NCI-H2081 treated with DMSO at 0.1 percent for 48 hours (cell line): ENCODE measurements around the gene TROAP.

Experiments
- DNase-seq: peaks from one replicate; lab custom pipeline; 2025; lab: John Stamatoyannopoulos, UW

TROAP gene

DNA sequence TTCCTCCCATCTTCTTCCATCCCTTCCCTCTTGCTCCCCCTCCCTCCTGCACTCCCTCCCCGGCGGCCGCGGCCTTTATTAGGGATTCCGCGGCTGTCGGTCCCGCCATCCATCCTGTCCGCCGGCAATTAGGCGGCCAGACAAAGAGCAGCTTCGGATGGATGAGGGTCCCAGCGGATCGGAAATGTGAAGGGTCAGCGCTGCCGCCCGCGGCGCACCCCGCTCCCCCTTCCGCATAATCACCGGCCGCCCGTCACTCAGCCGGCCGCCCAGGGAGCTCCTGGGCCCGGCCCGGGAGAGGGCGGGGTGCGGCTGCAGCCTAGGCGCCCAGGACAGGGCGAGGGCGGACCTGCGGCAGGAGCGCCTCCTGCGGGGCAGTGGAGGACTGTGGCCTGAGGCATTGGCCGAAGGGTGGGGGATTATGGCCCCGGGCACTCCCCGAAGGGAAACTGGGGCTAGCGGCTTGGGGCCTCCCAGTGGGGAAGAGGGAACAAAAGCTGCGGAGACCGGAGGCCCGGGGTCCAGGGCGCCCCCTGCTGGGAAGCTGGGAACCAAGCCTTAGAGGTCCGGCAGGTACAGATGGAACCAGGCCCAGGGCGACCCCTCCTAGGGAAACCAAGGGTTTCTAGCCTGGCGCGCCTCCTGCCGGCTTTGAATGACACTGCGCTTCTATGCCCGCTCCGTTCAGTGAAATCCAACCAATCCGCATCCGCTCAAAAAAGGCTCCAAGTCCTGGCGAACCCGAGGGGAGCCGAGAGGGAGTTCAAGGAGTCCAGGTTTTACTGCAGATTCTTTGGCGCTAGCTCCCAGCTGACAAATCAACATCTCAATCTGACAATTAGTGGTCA lies 19.2 kb downstream of the TROAP start:
- DNase-seq, result peak; percentile 52

DNA sequence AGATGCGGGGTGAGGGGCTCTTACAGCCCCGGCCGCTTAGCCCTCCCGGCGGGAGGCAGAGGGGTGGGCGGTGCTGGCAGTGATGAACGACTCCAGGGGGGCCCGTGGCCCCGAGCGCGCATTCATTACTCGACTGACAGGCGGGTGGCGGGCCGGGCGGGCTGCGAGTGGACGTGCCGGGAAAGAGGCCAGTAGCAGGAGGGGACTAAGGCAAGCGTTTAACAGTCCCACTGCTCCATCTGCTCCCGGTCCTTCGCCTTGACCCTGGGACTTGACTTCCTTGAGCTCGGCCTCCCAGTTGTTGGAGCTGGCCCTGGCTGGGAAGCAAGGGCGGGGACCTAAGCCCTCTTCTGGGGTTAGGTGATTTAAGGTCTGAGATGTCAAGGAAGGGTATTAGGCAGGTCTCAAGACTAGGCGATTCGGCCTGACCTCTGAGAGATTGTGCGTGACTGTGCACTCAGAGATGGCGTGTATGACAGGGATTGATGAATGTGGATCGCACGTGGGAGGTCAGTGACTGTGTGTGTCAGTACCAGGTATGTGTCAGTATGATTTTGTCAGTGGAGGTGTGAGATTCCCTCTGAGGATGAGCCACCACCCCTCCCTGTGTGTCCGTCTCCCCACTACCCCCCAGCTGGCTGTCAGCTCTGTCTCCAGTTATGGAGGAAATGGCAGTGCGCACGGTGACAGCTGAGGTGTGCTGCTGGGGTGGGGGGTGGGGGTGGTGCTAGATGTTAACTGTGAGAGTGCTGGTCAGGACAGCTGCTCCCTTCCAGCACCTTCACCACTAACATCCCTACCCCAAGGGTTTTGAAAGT lies 20.1 kb downstream of the TROAP start:
- no peak for DNase-seq

DNA sequence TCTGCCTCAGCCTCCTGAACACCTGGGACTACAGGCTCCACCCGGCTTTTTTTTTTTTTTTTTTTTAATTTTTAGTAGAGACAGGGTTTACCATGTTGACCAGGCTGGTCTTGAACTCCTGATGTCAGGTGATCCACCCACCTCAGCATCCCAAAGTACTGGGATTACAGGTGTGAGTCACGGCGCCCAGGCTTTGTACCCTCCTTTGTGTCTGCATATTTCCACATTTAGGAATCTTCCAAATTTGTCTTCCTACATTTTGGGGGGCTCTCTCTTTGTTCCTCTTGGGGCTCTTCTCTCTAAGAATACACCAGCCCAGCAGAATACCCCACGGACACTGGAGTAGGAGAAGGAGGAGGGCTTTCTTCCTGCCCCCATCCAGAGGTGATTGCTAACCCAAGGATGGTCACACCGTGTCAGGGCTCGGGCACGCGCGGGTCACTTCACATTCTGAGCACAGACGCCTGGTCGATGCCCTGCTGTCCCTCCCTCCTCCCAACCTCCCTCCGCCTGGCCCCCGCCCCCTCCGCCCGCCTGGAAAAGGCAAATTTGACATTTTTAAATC lies 21.5 kb downstream of the TROAP start:
- no peak for DNase-seq

DNA sequence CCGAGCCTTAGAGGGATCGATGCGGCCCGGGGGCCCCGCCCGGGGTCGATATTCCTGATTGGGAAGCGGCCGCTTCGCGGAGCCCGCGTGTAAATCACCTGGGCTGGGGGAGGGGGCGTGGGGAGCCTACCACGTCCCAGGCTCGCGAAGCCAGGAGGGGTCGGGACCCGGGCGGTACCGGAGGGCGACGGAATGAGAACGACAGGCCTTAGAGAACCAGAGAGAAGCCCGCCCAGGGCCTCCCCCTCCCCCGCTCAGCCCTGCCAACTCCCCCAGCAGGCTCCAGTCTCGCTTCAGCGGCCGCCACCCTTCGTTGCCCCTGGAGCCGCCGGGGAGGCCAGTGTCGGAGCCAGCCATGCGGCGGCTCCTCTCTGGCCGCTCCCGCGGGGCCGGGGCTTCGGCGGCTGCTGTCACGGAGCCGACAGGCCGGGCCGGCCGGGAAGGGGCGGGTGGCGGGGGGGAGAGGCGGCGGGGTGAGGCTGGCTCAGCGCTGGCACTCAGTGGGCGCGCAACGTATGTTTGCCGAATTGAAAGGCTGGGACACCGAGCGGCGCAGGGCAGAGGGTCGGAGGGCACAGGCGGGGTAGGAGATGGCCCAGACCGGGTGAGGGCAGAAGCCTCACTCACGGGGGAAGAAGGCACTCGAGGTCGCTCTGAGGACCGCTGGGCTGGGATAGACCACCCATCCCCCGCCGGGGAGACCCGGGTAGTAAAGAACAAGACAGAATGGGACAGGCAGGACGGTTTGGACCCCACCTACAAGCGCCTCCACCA lies 22.2 kb downstream of the TROAP start:
- DNase-seq, result no peak

DNA sequence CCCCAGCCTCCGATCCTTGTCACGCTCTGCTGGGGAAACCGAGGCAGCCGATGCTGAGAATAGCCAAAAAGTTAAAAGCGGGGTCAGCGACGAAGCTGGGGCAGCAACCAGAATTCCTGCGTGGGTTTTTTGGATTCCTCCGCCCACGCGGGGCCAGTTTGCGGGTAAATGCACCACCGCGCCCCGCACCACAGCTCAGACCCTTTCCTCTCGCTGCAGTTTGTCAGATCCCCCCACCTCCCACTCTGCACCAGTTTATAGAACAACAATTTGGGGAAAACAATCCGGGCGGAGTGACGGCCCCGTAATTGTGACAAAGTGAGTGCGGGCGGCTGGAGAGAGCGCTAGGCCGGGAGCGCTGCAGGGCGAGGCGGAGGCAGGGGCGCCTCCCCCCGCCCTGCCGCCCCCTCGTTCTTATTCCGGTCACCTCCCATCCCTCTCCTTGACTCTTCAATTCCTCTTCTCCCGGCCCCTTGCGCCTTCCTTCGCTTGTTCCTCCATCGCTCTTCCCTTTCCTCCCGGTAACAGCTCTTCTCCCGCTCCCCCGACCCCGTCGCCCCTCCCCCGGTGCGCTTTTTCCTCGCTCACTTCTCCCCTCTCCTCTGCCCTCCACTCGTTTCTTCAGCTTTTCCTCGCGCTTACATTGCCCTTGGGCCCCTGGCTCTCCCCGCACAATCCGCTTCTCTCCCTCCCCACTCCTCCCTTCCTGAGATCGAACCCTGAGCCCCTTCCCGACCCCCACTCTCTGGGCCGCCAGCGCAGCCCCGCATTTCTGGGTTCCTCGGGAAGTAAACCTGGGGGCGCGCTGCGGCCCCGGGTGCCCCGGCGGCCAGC lies 23.0 kb downstream of the TROAP start:
- DNase-seq, result no peak

DNA sequence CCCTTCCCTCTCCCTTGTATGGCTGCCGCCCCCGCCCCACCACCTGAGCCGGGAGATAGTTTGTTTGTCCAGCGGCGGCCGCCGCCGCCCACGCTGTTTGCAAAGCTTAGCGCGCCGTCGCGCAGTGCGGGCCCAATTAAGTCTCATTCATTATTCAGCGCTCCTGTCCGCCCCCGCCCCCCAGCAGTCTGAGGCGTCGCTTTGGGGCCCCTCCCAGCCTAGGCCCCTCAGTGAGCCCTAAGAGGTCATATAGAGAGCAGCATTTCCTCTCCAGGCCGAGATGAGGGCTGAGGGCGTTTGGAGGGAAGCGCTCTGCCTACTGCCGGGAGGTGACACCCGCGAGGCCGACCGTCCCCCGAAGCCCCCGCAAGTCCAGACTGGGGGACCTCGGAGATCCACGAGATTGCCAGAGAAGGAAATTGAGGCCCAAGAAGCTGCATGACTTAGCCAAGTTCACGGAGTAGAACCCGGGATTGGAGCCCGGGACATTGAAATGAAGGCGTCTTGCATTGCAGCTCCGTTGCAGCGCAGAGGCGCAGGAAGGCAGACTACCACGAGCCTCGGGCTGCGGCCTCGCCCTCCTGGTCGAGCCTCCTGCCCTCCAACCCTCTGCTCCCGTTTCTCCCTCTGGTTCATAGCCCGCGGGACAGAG lies 23.7 kb downstream of the TROAP start, which contains the start of gene DNAJC22:
DNAJC22 (plus strand) TSS at position 230 of the 652 bp plus-strand sequence. CDS start 1,985 bp downstream, outside the sequence.
- no peak for DNase-seq

DNA sequence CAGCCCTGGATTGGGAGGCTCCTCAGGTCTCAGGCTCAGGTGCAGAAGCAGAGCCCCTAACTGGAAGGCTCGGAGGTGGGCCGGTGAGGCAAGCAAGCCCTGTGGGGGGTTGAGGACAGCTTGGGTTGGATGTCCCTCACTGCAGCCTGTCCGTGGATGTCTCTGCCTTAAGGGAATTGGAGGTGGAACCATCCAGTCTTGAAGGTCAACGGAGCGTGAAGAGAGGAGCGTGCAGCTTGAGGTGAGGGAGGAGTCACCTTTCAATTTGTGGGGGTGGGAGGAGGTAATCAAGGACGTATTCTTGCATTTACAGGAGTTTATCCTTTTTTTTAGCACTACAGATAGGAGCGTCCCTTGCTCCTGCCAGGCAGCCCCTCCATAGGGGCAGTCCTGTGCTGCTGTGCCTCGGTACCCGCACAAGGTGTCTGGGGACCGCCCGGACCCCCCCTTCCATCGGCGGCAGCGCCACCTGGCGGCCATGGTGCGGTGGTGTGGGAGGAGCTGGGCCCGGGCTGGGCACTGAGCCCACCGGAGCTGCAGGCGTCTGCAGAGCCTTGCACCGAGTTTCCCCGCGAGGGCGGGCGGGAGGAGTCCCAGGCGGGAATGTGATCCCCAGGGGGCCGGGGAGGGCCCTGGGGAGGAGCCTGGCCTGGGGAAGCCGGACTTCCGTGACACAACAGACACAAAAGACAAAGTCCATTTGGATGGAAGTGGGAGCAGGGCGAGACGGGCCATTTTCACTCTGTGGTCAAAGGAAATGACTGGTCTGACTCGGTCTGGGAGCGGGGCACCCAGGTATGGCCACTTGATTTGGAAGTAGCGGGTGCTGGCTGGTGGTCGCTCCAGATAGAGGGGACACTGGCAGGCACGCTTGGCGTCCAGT lies 24.5 kb downstream of the TROAP start:
- no peak for DNase-seq

DNA sequence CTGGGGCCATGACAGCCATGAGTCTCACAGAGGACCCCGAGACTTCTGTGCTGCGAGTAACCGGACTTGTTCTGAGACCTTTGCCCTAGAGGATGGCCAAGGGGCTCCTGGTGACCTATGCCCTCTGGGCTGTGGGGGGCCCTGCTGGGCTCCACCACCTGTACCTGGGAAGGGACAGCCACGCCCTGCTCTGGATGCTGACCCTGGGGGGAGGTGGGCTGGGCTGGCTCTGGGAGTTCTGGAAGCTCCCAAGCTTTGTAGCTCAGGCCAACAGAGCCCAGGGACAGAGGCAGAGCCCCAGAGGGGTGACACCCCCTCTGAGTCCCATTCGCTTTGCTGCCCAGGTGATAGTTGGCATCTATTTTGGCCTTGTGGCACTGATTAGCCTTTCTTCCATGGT lies 25.7 kb downstream of the TROAP start:
- DNase-seq, result no peak

DNA sequence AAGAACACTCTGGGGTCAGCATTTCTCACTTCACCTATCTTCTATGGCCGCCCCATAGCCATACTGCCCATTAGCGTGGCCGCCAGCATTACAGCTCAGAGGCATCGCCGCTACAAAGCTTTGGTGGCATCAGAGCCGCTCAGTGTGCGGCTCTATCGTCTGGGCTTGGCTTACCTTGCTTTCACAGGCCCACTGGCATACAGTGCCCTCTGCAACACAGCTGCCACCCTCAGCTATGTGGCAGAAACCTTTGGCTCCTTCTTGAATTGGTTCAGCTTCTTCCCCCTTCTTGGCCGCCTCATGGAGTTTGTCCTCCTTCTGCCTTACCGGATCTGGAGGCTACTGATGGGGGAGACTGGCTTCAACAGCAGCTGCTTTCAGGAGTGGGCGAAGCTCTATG lies 26.2 kb downstream of the TROAP start:
- no peak for DNase-seq

DNA sequence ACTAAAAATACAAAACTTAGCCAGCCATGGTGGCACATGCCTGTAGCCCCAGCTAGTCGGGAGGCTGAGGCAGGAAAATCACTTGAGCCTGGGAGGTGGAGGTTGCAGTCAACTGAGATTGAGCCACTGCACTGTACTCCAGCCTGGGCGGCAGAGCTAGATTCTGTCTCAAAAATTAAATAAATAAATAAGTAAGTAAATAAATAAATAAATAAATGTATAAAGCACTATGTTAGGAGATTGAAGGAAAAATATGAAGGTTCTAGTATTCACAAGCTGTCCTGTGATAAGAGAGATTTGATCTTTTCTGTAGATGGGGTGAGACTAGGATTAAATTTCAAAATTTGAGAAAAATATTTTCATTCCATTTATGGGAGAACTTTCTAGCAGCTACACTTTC lies 29.3 kb downstream of the TROAP start:
- no peak for DNase-seq

DNA sequence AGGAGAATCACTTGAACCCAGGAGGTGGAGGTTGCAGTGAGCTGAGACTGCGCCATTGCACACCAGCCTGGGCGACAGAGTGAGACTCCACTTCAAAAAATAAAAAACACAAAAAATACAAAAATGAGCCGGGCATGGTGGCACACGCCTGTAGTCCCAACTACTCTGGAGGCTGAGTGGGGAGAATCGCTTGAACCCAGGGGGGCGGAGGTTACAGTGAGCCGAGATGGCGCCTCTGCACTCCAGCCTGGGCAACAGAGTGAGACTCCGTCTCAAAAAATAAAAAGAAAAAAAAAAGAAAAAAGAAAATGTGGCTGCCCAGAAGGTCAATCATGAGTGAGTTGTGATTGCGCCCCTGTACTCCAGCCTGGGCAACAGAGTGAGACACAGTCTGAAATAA lies 32.9 kb downstream of the TROAP start:
- no peak for DNase-seq

DNA sequence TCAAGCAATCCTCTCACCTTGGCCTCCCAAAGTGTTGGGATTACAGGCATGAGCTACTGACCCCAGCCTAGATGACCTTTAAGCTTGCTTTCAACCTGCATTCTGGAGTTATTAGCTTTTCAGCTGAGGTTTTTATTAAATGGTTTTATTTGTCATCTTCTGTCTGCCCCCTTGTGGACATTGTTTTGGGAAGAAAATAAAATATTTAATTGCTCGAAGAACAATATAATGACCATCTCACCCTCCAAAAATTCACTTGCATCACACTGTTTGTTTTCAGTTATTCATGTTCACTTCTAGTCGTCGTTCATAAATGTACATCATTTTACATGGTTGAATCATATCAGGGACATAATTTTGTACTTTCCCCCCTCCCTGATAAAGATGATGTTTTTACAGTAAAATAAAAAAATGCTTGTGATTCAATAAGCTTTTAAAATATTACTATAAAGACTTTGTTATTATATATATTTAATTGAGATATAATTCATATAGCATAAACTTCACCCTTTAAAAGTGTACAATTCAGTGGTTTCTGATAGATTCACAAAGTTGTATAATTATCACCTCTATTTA lies 34.1 kb downstream of the TROAP start:
- DNase-seq, result no peak

DNA sequence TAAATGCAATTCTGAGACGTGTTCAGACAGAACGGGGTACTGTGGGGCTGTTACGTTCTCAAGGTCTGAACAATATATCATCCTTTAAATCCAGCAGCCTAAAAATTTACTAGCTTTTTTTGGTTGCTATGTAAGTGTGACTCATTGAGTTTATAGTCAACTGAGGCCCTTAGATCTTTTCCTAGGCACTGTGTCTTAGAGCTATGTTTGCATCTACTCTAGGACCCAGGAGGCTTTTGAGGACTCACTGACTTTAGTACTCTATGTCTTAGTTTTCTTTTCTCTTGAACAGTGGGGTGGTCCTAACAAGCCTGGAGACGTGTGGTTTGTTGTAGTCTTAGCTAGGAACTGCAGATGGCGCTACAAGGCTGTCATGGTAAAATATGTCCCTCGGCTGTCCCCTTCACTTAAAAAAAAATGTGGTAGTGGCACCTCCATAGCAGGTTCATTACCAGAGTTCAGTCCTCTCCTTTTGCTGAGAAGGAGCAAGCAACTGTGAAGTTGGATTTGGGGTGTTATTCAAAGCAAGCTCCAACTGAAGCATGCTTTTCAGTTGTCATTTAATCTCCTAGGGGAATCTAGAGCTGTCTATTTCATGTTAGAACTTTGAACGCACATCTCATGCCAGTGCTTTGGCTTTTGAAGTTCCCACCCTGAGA lies 35.6 kb downstream of the TROAP start:
- peak; percentile 28 for DNase-seq

DNA sequence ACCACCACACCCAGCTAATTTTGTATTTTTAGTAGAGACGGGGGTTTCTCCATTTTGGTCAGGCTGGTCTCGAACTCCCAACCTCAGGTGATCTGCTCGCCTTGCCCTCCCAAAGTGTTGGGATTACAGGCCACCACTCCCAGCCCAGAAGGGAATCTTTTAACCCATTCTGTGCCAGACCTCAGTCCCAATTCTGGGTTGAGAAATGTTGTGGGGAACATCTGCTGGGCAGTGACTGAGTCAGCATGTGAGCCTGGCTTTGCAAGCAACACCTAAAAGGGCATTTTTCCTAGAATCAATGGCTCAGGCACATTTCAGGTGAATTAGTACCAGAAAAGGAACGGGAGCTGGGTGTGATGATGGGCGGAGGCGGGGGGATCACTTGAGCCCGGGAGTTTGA lies 36.6 kb downstream of the TROAP start:
- DNase-seq, result no peak

DNA sequence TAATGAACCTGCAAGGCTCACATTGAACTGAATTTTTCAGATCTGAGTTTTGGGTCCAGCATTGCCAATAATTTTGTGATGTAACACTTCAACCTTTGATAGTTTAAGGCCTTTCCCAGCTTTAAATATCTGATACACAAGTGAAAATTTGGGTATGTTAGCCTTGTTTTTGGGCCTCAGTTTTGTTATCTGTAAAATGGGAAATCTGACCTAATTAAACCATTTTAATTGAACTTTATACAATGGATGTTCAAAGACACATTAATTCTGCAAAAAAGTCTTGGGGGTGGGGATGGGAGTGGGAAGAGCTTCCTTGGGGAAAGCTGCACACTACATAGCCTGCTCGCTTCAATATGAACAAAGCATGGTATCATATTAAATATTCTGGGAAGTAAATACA lies 39.0 kb downstream of the TROAP start:
- no peak for DNase-seq

DNA sequence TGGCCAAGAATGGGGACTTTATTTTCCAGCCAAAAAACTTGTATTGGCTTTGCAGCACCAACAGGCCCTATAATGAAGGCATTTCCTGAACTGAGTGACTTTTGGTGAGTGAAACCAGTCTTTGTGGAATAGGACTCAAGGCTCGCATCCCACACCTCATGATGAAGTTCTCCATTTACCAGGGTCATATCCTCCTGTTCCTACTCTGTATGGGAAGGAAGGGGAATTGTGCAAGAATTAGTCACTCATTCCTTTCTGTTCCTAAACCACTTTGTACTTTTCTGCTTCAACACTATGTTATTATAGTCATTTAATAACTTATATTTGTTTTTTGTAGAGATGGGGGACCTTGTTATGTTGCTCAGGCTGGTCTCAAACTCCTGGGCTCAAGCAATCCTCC lies 41.9 kb downstream of the TROAP start:
- no peak for DNase-seq

DNA sequence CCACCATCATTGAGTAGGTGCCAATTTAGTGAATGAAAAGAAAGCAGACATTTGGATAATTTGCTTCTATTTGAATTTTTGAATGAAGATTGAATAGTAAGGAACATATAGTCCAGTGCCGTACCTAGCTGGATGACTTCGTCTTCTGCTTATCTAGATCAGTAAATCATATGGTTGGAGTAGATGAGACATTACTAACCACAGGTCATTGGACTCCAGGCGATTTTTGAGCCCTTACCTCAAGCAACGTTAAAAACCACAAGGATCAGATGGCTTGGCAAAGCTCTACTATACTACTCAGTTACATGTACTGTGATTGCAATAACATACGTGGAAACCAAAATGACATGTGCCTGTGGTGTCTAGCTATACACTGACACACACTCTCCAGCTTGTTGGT lies 42.5 kb downstream of the TROAP start:
- no peak for DNase-seq

DNA sequence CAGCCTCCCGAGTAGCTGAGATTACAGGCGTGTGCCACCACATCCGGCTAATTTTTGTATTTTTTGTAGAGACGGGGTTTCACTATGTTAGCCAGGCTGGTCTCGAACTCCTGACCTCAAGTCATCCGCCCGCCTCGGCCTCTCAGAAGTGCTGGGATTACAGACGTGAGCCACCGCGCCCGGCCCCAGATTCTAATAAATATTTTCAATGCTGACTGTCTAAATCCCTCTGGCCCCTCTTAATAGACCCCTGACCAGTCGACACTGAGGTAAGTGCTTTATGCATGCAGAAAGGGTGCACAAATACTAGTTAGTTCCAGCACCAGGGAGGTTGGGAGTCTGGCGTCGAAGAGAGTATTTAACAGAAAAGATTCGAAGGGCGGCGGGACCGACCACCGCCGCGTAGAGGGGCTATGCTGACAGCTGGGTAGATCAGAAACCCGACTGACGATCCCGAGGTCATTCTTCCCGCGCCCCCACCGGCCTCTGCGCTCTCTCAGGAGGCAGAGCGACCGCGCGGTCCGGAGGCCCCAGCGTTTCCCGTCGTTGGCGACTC lies 43.1 kb downstream of the TROAP start:
- DNase-seq, result no peak
